Stimulated activated naive B cell treated with anti-CD40 and anti-IgM and Interleukin-4, amounts not matched to agents 10 μg/mL and 1 μg/mL and 100 μg/mL, for 72 hours (primary cell): ENCODE measurements around the gene SUGCT.
"Not testable (repeated sequence)": the region's sequence is repeated elsewhere in the genome, so short reads cannot be mapped to it uniquely, and the experiment has no call there.

Experiments used
- ATAC-seq, 2 donors: fragments of 150-1000 bp; cut with Tn5 transposase; replicated peaks; 2 replicates each; pipeline ENCODE4 v1.10.0; 2021; ENCODE audit warnings: moderate library complexity in 1 of 2
- DNase-seq: peaks from one replicate; pipeline ENCODE4 v3.0.0; 2021
- H3K27ac Mint-ChIP-seq: one replicate; pipeline ENCODE4 v1.8.0; 2022; ENCODE audit warnings: mild to moderate bottlenecking, mixed read lengths
- H3K27me3 Mint-ChIP-seq, 2 donors: one replicate each; pipeline ENCODE4 v1.8.0; 2022; ENCODE audit warnings: mixed read lengths in 2 of 2
- H3K36me3 Mint-ChIP-seq, 2 donors: one replicate each; pipeline ENCODE4 v1.8.0; 2022; ENCODE audit warnings: mixed read lengths in 2 of 2, mild to moderate bottlenecking in 1 of 2
- H3K4me1 Mint-ChIP-seq, 2 donors: one replicate each; pipeline ENCODE4 v1.8.0; 2022; ENCODE audit warnings: mixed read lengths in 2 of 2, mild to moderate bottlenecking in 1 of 2
- H3K4me3 Mint-ChIP-seq, 2 donors: one replicate each; pipeline ENCODE4 v1.8.0; 2022; ENCODE audit warnings: mild to moderate bottlenecking in 2 of 2, mixed read lengths in 2 of 2, moderate library complexity in 1 of 2
- H3K9me3 Mint-ChIP-seq, 2 donors: one replicate each; pipeline ENCODE4 v1.8.0; 2022; ENCODE audit warnings: mixed read lengths in 2 of 2, mild to moderate bottlenecking in 1 of 2

SUGCT gene

GRCh38 chr7:40638545-40639320, 503.9 kb downstream of the SUGCT start:
- Mint-ChIP-seq H3K36me3 (no peaks in the 10 kb centered on the region), H3K9me3 (no peaks in the 10 kb centered on the region), H3K4me3 (no peak overlapping the region), H3K27me3 (peaks cover 0 to 4% of the 10 kb centered on the region in 2 donors), H3K4me1 (no peaks in the 10 kb centered on the region), H3K27ac (no peak overlapping the region)
- ATAC-seq (no peak), DNase-seq (no peak)

GRCh38 chr7:40640566-40640965, 505.8 kb downstream of the SUGCT start:
- no peak for ATAC-seq
- no peak overlapping the region for H3K4me3 Mint-ChIP-seq
- peaks cover 0 to 10% of the 10 kb centered on the region in 2 donors for H3K27me3 Mint-ChIP-seq
- no peak for DNase-seq
- no peak overlapping the region for H3K27ac Mint-ChIP-seq
- H3K9me3 Mint-ChIP-seq, result no peaks in the 10 kb centered on the region
- H3K36me3 Mint-ChIP-seq, result no peaks in the 10 kb centered on the region
- H3K4me1 Mint-ChIP-seq, result peaks cover 0 to 3% of the 10 kb centered on the region in 2 donors

- H3K4me1 Mint-ChIP-seq, result peaks cover 0 to 3% of the 10 kb centered on the region in 2 donors
- no peak for DNase-seq
- H3K27me3 Mint-ChIP-seq, result peaks cover 0 to 10% of the 10 kb centered on the region in 2 donors
- H3K4me3 Mint-ChIP-seq, result no peak overlapping the region
- H3K9me3 Mint-ChIP-seq, result no peaks in the 10 kb centered on the region
- no peak overlapping the region for H3K27ac Mint-ChIP-seq
- H3K36me3 Mint-ChIP-seq, result no peaks in the 10 kb centered on the region
- ATAC-seq, result no peak
Observed at GRCh38 chr7:40641701-40642100, 506.9 kb downstream of the SUGCT start.

- H3K4me1 Mint-ChIP-seq, result peaks cover 0 to 3% of the 10 kb centered on the region in 2 donors
- no peaks in the 10 kb centered on the region for H3K36me3 Mint-ChIP-seq
- DNase-seq, result no peak
- H3K9me3 Mint-ChIP-seq, result no peaks in the 10 kb centered on the region
- ATAC-seq, result no peak
- peaks cover 0 to 10% of the 10 kb centered on the region in 2 donors for H3K27me3 Mint-ChIP-seq
- no peak overlapping the region for H3K27ac Mint-ChIP-seq
- H3K4me3 Mint-ChIP-seq, result no peak overlapping the region
Observed at GRCh38 chr7:40643664-40644063, 508.9 kb downstream of the SUGCT start.

- Mint-ChIP-seq H3K4me1 (peaks cover 0 to 3% of the 10 kb centered on the region in 2 donors), H3K4me3 (no peak overlapping the region), H3K9me3 (no peaks in the 10 kb centered on the region), H3K27me3 (peaks cover 0 to 10% of the 10 kb centered on the region in 2 donors), H3K36me3 (no peaks in the 10 kb centered on the region), H3K27ac (no peak overlapping the region)
- ATAC-seq (no peak), DNase-seq (no peak)
Observed at GRCh38 chr7:40644454-40645188, 509.8 kb downstream of the SUGCT start.

- Mint-ChIP-seq H3K4me3 (no peak overlapping the region), H3K27me3 (peaks cover 0 to 10% of the 10 kb centered on the region in 2 donors), H3K27ac (no peak overlapping the region), H3K9me3 (no peaks in the 10 kb centered on the region), H3K36me3 (no peaks in the 10 kb centered on the region), H3K4me1 (peaks cover 0 to 3% of the 10 kb centered on the region in 2 donors)
- ATAC-seq, result no peak
- no peak for DNase-seq
Observed at GRCh38 chr7:40645197-40645596, 510.4 kb downstream of the SUGCT start.

- H3K27me3 Mint-ChIP-seq, result peaks cover 0 to 10% of the 10 kb centered on the region in 2 donors
- peaks cover 4 to 7% of the 10 kb centered on the region in 2 donors for H3K9me3 Mint-ChIP-seq
- peaks cover 0 to 3% of the 10 kb centered on the region in 2 donors for H3K4me1 Mint-ChIP-seq
- DNase-seq (no peak), ATAC-seq (no peak)
- H3K4me3 Mint-ChIP-seq, result no peak overlapping the region
- H3K27ac Mint-ChIP-seq, result no peak overlapping the region
- no peaks in the 10 kb centered on the region for H3K36me3 Mint-ChIP-seq
Observed at GRCh38 chr7:40646717-40647116, 511.9 kb downstream of the SUGCT start.

GRCh38 chr7:40647719-40648118, 512.9 kb downstream of the SUGCT start:
- peaks cover 0 to 3% of the 10 kb centered on the region in 2 donors for H3K4me1 Mint-ChIP-seq
- no peak overlapping the region for H3K4me3 Mint-ChIP-seq
- no peaks in the 10 kb centered on the region for H3K36me3 Mint-ChIP-seq
- DNase-seq, result no peak
- no peak for ATAC-seq
- H3K9me3 Mint-ChIP-seq, result peaks cover 4 to 11% of the 10 kb centered on the region in 2 donors
- H3K27ac Mint-ChIP-seq, result no peak overlapping the region
- peaks cover 0 to 6% of the 10 kb centered on the region in 2 donors for H3K27me3 Mint-ChIP-seq

- DNase-seq (no peak), ATAC-seq (no peak)
- Mint-ChIP-seq H3K27me3 (peaks cover 0 to 6% of the 10 kb centered on the region in 2 donors), H3K4me3 (no peak overlapping the region), H3K4me1 (peaks cover 0 to 3% of the 10 kb centered on the region in 2 donors), H3K27ac (no peak overlapping the region), H3K36me3 (no peaks in the 10 kb centered on the region), H3K9me3 (peaks cover 5 to 11% of the 10 kb centered on the region in 2 donors)
Observed at GRCh38 chr7:40649247-40649646, 514.4 kb downstream of the SUGCT start.

GRCh38 chr7:40650903-40651302, 516.1 kb downstream of the SUGCT start:
- H3K4me1 Mint-ChIP-seq, H3K4me3 Mint-ChIP-seq, DNase-seq, H3K36me3 Mint-ChIP-seq, H3K27me3 Mint-ChIP-seq, H3K27ac Mint-ChIP-seq, ATAC-seq: not testable (repeated sequence)
- peaks cover 5 to 11% of the 10 kb centered on the region in 2 donors for H3K9me3 Mint-ChIP-seq

- H3K27ac Mint-ChIP-seq, result no peak overlapping the region
- no peaks in the 10 kb centered on the region for H3K4me1 Mint-ChIP-seq
- ATAC-seq (no peak), DNase-seq (no peak)
- no peaks in the 10 kb centered on the region for H3K36me3 Mint-ChIP-seq
- H3K9me3 Mint-ChIP-seq, result peaks cover 5 to 11% of the 10 kb centered on the region in 2 donors
- no peaks in the 10 kb centered on the region for H3K27me3 Mint-ChIP-seq
- no peak overlapping the region for H3K4me3 Mint-ChIP-seq
Observed at GRCh38 chr7:40654171-40654570, 519.4 kb downstream of the SUGCT start.

GRCh38 chr7:40655426-40655825, 520.6 kb downstream of the SUGCT start:
- Mint-ChIP-seq H3K27ac (no peak overlapping the region), H3K9me3 (peaks cover 5 to 11% of the 10 kb centered on the region in 2 donors), H3K27me3 (peaks cover 0 to under 1% of the 10 kb centered on the region in 2 donors), H3K4me3 (no peak overlapping the region), H3K4me1 (no peaks in the 10 kb centered on the region), H3K36me3 (no peaks in the 10 kb centered on the region)
- ATAC-seq (no peak), DNase-seq (no peak)

GRCh38 chr7:40656349-40656748, 521.5 kb downstream of the SUGCT start:
- H3K9me3 Mint-ChIP-seq, result peaks cover 1 to 6% of the 10 kb centered on the region in 2 donors
- H3K4me3 Mint-ChIP-seq, result no peak overlapping the region
- no peak overlapping the region for H3K27ac Mint-ChIP-seq
- peaks cover 0 to 6% of the 10 kb centered on the region in 2 donors for H3K27me3 Mint-ChIP-seq
- no peak for DNase-seq
- no peak for ATAC-seq
- no peaks in the 10 kb centered on the region for H3K4me1 Mint-ChIP-seq
- no peaks in the 10 kb centered on the region for H3K36me3 Mint-ChIP-seq

- H3K27ac Mint-ChIP-seq, result no peak overlapping the region
- H3K27me3 Mint-ChIP-seq, result peaks cover 0 to 6% of the 10 kb centered on the region in 2 donors
- no peaks in the 10 kb centered on the region for H3K9me3 Mint-ChIP-seq
- no peak for DNase-seq
- ATAC-seq, result no peak
- no peaks in the 10 kb centered on the region for H3K36me3 Mint-ChIP-seq
- H3K4me3 Mint-ChIP-seq, result no peak overlapping the region
- H3K4me1 Mint-ChIP-seq, result no peaks in the 10 kb centered on the region
Observed at GRCh38 chr7:40658729-40659128, 523.9 kb downstream of the SUGCT start.

- Mint-ChIP-seq H3K9me3 (no peaks in the 10 kb centered on the region), H3K4me1 (no peaks in the 10 kb centered on the region), H3K36me3 (no peaks in the 10 kb centered on the region), H3K27ac (no peak overlapping the region), H3K4me3 (no peak overlapping the region), H3K27me3 (peaks cover 0 to 6% of the 10 kb centered on the region in 2 donors)
- DNase-seq, result no peak
- no peak for ATAC-seq
Observed at GRCh38 chr7:40659231-40659630, 524.4 kb downstream of the SUGCT start.
